OCI-LY1 (cell line): ENCODE measurements around the gene ZNF197.

ENCODE experiments used
- H2AFZ ChIP-seq: fragments of 200-600 bp; sonication (generic), shearing (Covaris generic); 2 replicates; pipeline ENCODE4 v1.6.0; 2014; ENCODE audit warnings: antibody characterized with exemption, mild to moderate bottlenecking, low read length
- H3F3A ChIP-seq: fragments of 200-600 bp; sonication (generic), shearing (Covaris generic); 2 replicates; pipeline ENCODE4 v1.6.0; 2014; ENCODE audit warnings: mild to moderate bottlenecking, antibody characterized with exemption, low read length, moderate library complexity; ENCODE audit not compliant: insufficient read depth
- H3K27ac ChIP-seq: fragments of 200-600 bp; sonication (generic); 2 replicates; pipeline ENCODE4 v1.5.1; 2014; ENCODE audit warnings: low read length, mixed run types, mild to moderate bottlenecking, low read depth; ENCODE audit not compliant: poor library complexity, severe bottlenecking
- H3K27me3 ChIP-seq: fragments of 200-600 bp; sonication (generic); 2 replicates; pipeline ENCODE4 v1.6.0; 2014; ENCODE audit warnings: antibody characterized with exemption, mild to moderate bottlenecking, low read length, moderate library complexity; ENCODE audit not compliant: insufficient read depth
- H3K36me3 ChIP-seq: fragments of 200-600 bp; sonication (generic); 2 replicates; pipeline ENCODE4 v1.6.1; 2014; ENCODE audit warnings: mild to moderate bottlenecking, antibody characterized with exemption, low read length, moderate library complexity, mixed read lengths; ENCODE audit not compliant: insufficient read depth
- H3K4me1 ChIP-seq: fragments of 200-600 bp; sonication (generic); 2 replicates; pipeline ENCODE4 v1.5.1; 2014; ENCODE audit warnings: mild to moderate bottlenecking, low read length, moderate library complexity; ENCODE audit not compliant: insufficient read depth, severe bottlenecking
- H3K4me2 ChIP-seq: fragments of 200-600 bp; sonication (generic), shearing (Covaris generic); 2 replicates; pipeline ENCODE4 v1.6.1; 2014; ENCODE audit warnings: low read length
- H3K4me3 ChIP-seq: fragments of 200-600 bp; sonication (generic); 2 replicates; pipeline ENCODE4 v1.5.1; 2014; ENCODE audit warnings: low read length, low read depth, mild to moderate bottlenecking, mixed read lengths; ENCODE audit not compliant: poor library complexity, severe bottlenecking
- H3K79me2 ChIP-seq: fragments of 200-600 bp; shearing (Covaris generic); 2 replicates; pipeline ENCODE4 v1.6.1; 2016; ENCODE audit warnings: mixed run types, low read length, mixed read lengths; ENCODE audit not compliant: insufficient read depth
- H3K9ac ChIP-seq: fragments of 200-600 bp; sonication (generic), shearing (Covaris generic); 2 replicates; pipeline ENCODE4 v1.6.1; 2014; ENCODE audit warnings: mild to moderate bottlenecking, low read length, mixed read lengths
- H3K9me2 ChIP-seq: fragments of 200-600 bp; sonication (generic), shearing (Covaris generic); 2 replicates; pipeline ENCODE4 v1.6.1; 2014; ENCODE audit warnings: low read depth, mild to moderate bottlenecking, low read length, mixed read lengths
- H3K9me3 ChIP-seq: fragments of 200-600 bp; shearing (Covaris generic); 2 replicates; pipeline ENCODE4 v1.6.1; 2014; ENCODE audit warnings: low read length, mixed read lengths
- H4K20me1 ChIP-seq: fragments of 200-600 bp; sonication (generic), shearing (Covaris generic); 2 replicates; pipeline ENCODE4 v1.6.0; 2016; ENCODE audit warnings: mild to moderate bottlenecking, low read length; ENCODE audit not compliant: insufficient read depth
- EZH2 ChIP-seq: fragments of 200-600 bp; sonication (generic), shearing (Covaris generic); IDR thresholded peaks from 2 replicates; pipeline ENCODE4 v1.8.0; 2017; ENCODE audit warnings: borderline replicate concordance, mixed run types, mild to moderate bottlenecking, antibody characterized with exemption, low read length, moderate library complexity, mixed read lengths
- TF ChIP-seq, protein P1 (sequence below): fragments of 200-600 bp; sonication (generic), shearing (Covaris generic); IDR thresholded peaks from 2 replicates; pipeline ENCODE4 v1.5.1; 2017; ENCODE audit warnings: mild to moderate bottlenecking, antibody characterized with exemption, low read length, moderate library complexity, mixed read lengths

ZNF197 gene

DNA sequence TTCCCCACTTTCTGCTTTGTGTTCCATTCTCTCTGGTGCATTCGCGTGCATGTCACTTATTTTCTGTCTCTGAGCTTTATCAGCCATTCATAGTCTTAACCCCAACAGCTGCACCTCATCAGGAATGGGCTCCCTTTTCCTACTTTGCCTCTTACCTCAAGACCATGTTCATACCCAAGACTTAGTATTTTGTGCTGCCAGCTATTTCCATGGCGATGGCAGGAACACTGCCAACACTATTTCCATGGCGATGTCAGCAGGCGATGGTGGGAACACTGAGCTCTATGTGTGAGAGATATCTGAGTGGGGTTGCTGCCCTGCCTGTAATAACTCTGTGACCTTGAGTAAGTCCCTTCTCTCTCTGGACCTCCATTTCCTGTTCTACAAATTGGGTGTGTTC lies 29.2 kb downstream of the ZNF197 start:
- Histone ChIP-seq H3K9me2 (no peaks in the 10 kb centered on the region), H2AFZ (no peak overlapping the region), H3F3A (no peaks in the 10 kb centered on the region), H3K27ac (no peak overlapping the region), H3K4me1 (peaks cover 4% of the 10 kb centered on the region), H3K79me2 (no peaks in the 10 kb centered on the region), H3K36me3 (peaks cover 81% of the 10 kb centered on the region), H3K9ac (no peak overlapping the region), H4K20me1 (no peaks in the 10 kb centered on the region), H3K27me3 (no peaks in the 10 kb centered on the region), H3K9me3 (peaks cover 6% of the 10 kb centered on the region; the same call in 1 of the 2 replicates), H3K4me2 (no peak overlapping the region), H3K4me3 (no peak overlapping the region)
- TF ChIP-seq, protein P1, sequence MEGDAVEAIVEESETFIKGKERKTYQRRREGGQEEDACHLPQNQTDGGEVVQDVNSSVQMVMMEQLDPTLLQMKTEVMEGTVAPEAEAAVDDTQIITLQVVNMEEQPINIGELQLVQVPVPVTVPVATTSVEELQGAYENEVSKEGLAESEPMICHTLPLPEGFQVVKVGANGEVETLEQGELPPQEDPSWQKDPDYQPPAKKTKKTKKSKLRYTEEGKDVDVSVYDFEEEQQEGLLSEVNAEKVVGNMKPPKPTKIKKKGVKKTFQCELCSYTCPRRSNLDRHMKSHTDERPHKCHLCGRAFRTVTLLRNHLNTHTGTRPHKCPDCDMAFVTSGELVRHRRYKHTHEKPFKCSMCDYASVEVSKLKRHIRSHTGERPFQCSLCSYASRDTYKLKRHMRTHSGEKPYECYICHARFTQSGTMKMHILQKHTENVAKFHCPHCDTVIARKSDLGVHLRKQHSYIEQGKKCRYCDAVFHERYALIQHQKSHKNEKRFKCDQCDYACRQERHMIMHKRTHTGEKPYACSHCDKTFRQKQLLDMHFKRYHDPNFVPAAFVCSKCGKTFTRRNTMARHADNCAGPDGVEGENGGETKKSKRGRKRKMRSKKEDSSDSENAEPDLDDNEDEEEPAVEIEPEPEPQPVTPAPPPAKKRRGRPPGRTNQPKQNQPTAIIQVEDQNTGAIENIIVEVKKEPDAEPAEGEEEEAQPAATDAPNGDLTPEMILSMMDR = no peak
- no peak for TF ChIP-seq EZH2

DNA sequence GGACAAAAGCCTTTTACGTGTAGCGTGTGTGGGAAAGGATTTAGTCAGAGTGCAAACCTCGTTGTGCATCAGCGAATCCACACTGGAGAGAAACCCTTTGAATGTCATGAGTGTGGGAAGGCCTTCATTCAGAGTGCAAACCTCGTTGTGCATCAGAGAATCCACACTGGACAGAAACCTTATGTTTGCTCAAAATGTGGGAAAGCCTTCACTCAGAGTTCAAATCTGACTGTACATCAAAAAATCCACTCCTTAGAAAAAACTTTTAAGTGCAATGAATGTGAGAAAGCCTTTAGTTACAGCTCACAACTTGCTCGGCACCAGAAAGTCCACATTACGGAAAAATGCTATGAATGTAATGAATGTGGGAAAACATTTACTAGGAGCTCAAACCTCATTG lies 34.2 kb downstream of the ZNF197 start:
- H3K36me3 ChIP-seq = peaks cover 72% of the 10 kb centered on the region
- H3F3A ChIP-seq = no peaks in the 10 kb centered on the region
- H3K27me3 ChIP-seq = no peaks in the 10 kb centered on the region
- H4K20me1 ChIP-seq = no peaks in the 10 kb centered on the region
- peaks cover 14% of the 10 kb centered on the region; the same call in 1 of the 2 replicates for H3K9me3 ChIP-seq
- no peak overlapping the region for H3K27ac ChIP-seq
- H3K4me3 ChIP-seq = no peak overlapping the region
- no peak overlapping the region for H3K4me2 ChIP-seq
- H3K4me1 ChIP-seq = no peaks in the 10 kb centered on the region
- H3K79me2 ChIP-seq = no peaks in the 10 kb centered on the region
- no peaks in the 10 kb centered on the region for H3K9me2 ChIP-seq
- no peak for TF ChIP-seq EZH2
- TF ChIP-seq, protein P1 = no peak
- no peak overlapping the region for H3K9ac ChIP-seq
- no peak overlapping the region for H2AFZ ChIP-seq

DNA sequence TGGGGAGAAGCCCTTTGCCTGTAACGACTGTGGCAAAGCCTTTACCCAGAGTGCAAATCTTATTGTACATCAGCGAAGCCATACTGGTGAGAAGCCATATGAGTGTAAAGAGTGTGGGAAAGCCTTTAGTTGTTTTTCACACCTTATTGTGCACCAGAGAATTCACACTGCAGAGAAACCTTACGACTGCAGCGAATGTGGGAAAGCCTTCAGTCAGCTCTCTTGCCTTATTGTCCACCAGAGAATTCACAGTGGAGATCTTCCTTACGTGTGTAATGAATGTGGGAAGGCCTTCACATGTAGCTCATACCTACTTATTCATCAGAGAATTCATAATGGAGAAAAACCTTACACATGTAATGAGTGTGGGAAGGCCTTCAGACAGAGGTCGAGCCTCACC lies 34.6 kb downstream of the ZNF197 start:
- peaks cover 14% of the 10 kb centered on the region; the same call in 1 of the 2 replicates for H3K9me3 ChIP-seq
- no peaks in the 10 kb centered on the region for H3K79me2 ChIP-seq
- H2AFZ ChIP-seq = no peak overlapping the region
- H3K4me3 ChIP-seq = no peak overlapping the region
- no peaks in the 10 kb centered on the region for H3F3A ChIP-seq
- H3K36me3 ChIP-seq = peaks cover 68% of the 10 kb centered on the region
- H3K9ac ChIP-seq = no peak overlapping the region
- no peaks in the 10 kb centered on the region for H3K9me2 ChIP-seq
- TF ChIP-seq, protein P1 = no peak
- no peak for TF ChIP-seq EZH2
- no peak overlapping the region for H3K27ac ChIP-seq
- H3K4me1 ChIP-seq = no peaks in the 10 kb centered on the region
- no peak overlapping the region for H3K4me2 ChIP-seq
- H4K20me1 ChIP-seq = no peaks in the 10 kb centered on the region
- no peaks in the 10 kb centered on the region for H3K27me3 ChIP-seq
